NCI-H82 treated with DMSO at 0.1 percent for 48 hours (cell line): ENCODE measurements around the gene FLAD1.

ENCODE experiments used
- DNase-seq: peaks from one replicate; lab custom pipeline; 2025; ENCODE audit not compliant: unreplicated experiment; lab: John Stamatoyannopoulos, UW

FLAD1 gene

DNA sequence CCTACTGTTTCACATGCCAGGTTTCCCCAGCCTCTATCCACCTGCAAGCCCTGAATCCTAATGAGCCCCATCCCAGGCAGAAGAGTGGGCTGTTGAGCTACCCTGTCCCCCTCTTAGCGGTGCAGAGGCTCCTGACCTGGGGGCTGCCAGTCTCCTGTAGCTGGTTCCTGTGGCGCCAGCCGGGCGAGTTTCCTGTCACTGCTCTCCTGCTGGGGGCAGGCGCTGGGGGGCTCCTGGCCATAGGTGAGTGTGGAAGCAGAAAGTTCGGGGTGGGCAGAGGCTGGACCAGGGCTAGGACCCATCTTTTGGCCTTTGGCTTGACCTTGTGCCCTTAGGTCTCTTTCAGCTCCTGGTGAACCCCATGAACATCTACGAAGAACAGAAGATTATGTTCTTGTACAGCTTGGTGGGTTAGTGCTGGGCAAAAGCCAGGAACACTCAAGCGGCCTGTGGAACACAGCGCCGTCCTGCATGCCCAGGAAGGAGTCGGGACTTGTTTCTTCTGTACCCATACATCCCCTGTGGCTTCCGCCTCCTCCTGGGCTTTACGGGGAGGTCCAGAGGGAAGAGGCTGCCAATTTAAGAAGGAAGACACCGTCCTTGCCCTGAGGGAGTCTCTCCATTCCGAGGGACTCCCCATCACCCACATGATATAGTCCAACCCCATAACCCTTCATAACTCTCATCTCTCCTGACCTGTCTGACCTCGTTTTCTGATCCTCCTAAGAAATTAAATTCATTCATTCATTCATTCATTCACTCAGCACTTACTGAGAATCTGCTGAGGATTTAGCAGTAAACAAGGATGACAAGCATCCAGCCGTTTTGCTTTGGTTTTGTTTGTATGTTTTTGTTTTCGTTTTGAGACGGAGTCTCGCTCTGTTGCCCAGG is 51.4 kb downstream of the FLAD1 start:
- DNase-seq: no peak

DNA sequence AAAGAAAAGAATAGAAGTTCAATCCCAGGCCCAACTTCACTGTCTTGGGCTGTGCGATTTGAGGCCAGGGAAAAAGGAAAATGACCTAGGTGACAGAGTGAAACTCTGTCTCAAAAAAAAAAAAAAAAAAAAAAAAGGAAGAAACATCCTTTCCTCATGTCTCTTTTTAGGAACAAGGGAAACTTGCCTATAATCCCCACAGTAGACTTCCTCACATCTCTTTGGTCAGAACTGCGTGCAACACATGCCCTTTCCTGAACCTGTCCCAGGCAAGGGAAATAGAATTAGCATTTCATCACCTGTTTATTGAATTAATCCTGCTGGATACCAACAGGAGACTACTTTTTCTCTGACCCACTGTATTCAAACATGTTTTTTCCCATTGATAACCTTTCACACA is 52.8 kb downstream of the FLAD1 start:
- DNase-seq: no peak

- DNase-seq: no peak
Observed at GRCh38 chr1:155037043-155037442, 53.9 kb downstream of the FLAD1 start.

DNA sequence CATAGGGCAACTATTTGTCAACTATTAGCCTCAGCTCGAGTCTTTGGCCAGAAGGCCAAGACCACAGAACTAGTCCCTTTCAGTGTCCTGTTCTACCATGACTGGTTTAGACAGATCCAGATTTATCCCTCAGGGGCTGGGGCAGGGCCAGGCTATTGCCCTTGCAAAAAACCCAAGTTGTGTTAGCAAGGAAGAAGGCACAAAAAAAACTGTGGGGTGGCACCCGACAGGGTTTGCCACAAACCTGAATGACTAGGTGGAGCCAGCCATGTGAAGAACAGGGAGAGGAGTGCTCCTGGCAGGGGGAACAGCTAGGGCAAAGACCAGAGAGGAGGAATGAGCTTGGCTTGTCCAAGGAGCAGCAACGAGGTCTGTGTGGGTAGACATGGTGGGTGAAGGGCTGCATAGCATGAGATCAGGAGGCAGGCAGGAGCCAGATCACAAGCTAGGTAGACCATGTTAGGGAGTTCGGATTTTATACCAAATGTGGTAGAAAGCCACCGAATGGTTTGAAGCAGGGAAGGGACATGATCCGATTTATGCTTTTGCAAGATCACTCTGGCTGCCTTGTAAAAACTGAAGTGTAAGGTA is 54.8 kb downstream of the FLAD1 start:
- no peak for DNase-seq

- no peak for DNase-seq
Observed at GRCh38 chr1:155038602-155039307, 55.6 kb downstream of the FLAD1 start.

GRCh38 chr1:155039308-155039669 is 56.1 kb downstream of the FLAD1 start:
- no peak for DNase-seq

- DNase-seq: no peak
Observed at GRCh38 chr1:155040358-155041093, 57.4 kb downstream of the FLAD1 start.
